SKM-1 (cell line): ENCODE measurements around the gene PFKM.

Experiments used
- DNase-seq: peaks from one replicate; lab custom pipeline; 2025; ENCODE audit not compliant: unreplicated experiment; lab: John Stamatoyannopoulos, UW

The PFKM gene

DNA sequence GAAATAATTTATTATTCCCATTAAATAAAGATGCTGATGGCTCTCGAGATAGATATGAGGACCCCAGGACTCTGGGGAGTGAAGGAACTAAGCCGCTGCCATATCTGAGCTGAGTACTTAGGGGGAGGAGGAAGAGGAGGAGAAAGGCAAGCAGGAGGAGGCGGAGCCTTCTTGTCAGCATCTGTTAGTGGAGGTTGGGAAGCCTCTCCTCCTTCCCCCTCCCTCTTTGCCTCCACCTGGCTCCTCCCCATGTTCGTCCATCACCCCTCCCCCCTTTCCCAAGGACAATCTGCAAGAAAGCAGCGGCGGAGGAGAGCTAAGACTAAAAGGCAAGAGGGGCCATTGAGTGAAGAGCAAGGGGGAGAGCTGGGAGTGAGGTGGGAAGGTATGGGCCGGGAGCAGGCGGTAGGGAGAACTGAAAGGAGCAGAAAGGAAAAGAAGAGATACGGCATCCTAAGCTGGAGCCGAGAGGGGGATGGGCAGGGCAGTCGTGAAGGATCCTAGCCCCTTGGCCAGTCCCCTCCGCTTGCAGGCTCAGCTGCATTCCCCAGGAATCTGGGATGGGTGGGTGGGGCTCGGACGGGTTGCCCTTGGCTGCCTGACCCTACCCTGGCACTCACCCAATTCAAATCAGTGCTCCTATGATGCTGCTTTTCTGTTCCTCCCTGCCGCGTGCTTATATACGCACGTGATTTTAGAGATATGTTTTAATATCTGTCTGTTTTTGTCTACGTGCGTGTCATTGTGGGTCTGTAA is at the start of gene PFKM:
Gene PFKM, plus strand, starts transcription at position 287 of the 756 bp plus-strand sequence. CDS start 3,411 bp downstream, outside the sequence.
- peak; percentile 64 for DNase-seq

DNA sequence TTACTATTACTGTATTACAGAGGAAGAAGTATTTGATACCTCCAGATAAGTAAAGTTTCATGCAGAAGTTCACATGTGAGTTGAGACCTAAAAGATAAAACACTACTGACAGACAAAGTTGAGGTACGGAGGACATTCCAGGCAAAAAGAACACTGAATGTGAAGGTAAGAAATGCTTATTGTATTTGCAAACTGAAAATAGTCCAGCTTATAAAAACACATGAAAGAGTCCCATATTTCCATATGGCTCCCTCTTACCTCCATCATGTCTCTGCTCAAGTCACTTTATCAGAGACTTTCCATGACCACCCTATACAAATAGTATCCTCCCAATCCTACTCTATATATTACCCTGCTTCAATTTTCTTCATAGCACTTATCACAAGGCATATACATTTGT is 49.1 kb upstream of the PFKM start:
- DNase-seq, result no peak

DNA sequence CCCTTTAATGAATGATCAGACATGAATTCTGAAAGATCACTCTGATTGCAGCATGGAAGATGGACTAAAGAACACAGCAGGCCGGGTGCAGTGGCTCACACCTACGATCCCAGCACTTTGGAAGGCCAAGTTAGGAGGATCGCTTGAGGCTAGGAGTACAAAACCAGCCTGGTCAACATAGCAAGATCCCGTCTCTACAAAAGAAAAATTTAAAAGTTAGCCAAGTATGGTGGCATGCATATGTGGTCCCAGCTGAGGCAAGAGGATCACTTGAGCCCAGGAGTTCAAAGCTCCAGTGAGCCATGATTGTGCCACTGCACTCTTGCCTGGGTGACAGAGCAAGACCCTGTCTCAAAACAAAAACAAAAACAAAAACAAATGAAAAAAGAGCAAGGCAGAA is 48.4 kb upstream of the PFKM start:
- DNase-seq, result no peak

DNA sequence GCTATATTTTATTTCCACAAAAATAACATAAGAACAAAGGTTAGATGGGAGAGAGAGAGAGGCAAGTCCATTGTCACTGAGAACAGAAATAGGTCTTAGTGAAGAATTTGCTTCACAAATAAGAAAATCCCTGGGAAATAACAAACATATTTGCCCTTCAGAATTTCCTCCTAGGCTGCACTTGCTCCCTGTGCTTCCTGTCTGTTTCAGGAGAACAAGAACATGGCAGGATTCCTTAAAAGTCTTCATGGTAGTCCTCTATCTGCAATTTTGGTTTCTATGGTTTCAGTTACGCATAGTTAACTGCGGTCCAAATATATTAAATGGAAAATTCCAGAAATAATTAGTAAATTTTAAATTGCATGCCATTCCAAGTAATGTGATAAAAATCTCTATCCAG is 47.4 kb upstream of the PFKM start:
- no peak for DNase-seq

DNA sequence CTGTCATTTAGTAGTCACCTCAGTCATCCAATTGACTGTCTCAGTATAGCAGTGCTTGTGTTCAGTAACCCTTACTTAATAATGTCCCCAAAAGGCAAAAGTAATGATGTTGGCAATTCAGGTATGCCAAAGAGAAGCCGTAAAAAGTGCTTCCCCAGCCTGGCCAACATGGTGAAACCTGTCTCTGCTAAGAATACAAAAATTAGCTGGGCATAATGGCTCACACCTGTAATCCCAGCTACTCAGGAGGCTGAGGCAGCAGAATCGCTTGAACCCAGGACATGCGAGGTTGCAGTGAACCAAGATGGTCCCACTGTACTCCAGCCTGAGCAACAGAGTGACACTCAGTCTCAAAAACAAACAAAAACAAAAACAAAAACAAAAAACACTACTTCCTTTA is 46.9 kb upstream of the PFKM start:
- DNase-seq, result no peak

DNA sequence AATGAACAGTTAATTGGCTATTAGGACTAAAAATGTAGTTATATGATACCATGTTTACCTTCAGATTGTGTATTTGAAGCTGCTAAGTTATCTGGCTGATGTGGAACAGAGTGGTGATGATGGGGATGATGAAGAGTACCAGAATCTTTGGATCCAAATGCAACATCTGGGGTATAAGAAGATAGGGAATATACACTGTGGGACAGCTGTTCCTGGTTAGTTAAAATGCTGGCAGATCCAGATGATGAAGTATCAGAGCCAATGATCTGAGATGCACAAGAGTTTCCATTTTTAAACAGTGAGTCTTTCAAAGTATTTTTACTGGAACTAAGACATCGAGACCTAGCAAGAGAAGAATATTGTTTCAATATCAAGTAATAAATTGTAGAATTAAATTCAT is 44.9 kb upstream of the PFKM start:
- DNase-seq, result no peak

DNA sequence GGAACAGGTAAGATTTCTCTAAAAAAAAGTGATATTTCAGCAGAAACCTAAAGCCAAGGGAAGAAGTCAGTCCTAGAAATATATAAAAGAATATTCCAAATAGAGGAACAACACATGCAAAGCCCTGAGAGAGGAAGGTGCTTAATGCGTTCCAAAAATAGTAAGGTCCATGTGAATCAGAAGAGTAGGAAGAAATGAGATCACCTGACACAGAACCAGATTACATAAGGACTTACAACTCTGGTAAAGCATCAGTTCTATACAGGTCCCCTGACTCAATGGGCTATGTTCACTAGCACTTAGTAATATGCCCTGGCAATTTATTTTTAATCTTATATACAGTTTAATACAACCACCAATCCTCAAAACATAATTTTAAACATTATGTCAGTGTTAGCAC is 43.3 kb upstream of the PFKM start:
- no peak for DNase-seq

DNA sequence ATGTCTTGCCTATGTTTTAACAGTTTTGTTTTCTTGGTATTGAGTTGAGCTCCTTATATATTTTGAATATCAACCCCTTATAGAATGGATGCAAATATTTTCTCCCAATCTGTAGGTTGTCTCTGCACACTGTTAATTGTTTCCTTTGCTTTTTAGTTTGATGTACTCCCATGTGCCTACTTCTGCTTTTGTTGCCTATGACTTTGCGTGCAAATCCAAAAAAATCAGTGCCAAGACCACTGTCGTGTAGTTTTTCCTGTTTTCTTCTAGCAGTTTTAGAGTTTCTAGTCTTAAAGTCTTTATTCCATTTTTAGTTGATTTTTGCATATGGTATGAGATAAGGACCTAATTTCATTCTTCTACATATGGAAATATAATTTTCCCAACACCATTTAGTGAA is 42.1 kb upstream of the PFKM start:
- DNase-seq, result no peak

DNA sequence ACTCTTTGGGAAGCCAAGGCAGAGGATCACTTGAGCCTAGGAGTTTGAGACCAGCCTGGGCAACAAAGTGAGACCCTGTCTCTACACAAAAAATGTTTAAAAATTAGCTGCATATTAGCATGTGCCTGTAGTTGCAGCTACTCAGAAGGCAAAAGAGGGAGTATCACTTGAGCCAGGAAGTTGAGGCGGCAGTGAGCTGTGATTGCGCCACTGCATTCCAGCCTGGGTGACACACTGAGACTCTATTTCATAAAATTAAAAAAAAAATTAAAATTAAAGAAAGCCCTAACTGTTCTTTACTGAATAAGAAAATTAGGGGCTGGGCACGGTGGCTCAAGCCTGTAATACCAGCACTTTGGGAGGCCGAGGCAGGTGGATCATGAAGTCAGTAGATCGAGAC is 40.3 kb upstream of the PFKM start:
- DNase-seq, result no peak

DNA sequence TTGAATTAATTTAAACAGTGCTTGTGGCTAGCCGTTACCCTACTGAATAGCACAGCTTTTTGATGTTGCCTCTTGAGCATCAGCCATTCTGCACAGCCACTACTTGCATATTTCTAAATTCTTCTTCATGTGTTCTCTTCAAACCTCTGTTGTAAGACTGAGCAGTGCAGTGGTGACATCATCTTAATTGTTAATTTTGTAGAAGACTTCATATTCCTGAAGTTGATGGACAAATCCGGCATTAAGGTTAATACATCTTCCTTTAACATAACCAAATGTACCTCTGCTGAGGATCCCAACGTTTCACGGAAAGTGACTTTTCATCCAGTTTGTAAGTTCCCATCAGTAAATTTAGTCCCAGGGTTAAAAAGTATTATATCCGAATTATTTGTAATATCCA is 38.9 kb upstream of the PFKM start:
- no peak for DNase-seq

DNA sequence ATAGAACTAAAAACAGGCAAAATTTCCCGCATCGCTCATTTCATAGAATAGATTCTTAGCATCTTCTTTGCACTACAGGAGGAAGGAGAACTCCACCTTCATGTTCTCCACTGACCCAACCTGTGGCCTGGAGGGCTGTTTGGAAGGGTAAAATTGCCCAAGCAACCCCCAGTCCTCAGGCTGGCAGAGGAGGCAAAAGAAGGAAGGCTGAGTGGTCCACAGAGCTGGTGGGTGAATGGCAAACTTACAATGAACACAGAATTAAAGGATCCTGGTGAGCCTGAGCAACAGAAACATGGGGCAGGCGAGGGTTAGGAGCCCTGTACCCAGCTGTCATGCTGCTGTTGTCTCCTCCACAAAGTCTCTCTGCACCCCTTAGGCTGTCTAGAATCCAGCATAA is 38.3 kb upstream of the PFKM start:
- no peak for DNase-seq

DNA sequence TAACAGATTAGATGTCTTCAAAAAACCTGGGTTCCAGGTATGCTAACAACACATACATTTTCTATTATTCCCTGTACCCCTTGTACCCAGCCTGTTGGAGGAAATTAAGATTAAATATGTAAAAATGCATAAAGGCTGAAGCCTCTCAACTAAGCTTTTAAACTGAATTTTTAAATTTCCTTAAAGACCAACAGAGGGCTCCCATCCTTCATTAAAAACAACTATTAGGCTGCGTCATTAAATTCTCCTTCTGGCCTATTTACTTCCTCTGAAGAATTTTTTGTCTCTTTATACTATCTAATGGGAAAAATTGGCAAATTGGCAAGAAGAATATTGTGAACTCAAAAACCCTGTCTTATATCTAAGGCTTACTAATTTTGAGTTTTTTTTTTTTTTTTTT is 35.1 kb upstream of the PFKM start:
- DNase-seq, result no peak

DNA sequence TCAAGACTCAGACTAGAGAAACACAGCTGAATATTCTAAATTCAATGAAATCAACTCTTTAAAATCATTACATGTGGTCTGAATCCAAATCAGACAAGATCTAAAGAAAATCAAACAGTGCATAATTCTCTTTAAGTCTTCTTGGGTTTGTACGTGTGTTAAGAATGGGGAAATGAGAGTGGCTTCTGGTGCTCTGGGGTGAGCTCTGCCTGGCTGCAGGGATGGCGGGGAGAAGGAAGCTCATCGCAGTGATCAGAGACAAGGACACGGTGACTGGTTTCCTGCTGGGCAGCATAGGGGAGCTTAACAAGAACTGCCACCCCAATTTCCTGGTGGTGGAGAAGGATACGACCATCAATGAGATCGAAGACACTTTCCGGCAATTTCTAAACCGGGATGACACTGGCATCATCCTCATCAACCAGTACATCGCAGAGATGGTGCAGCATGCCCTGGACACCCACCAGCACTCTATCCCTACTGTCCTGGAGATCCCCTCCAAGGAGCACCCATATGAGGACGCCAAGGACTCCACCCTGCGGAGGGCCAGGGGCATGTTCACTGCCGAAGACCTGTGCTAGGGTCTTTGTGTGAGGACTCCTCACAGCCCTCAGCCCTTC is 34.2 kb upstream of the PFKM start:
- DNase-seq, result no peak

DNA sequence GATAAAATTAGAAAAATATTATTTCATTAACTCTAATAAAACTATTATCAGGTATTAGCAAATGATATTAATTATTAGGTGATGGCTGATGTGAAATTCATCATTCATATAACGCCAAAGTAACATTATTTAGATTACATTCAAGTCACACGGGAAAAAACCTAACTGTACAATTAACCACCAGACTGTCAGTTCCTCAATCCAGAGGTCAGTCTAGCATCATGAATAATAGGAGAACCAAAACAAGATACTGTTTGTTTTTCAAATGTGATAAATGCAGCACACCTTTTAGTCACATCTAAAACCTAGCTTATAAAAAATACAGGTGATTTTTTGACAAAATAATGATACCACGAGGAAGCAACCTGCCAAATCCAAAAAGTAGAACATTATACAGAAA is 32.8 kb upstream of the PFKM start:
- DNase-seq, result no peak

DNA sequence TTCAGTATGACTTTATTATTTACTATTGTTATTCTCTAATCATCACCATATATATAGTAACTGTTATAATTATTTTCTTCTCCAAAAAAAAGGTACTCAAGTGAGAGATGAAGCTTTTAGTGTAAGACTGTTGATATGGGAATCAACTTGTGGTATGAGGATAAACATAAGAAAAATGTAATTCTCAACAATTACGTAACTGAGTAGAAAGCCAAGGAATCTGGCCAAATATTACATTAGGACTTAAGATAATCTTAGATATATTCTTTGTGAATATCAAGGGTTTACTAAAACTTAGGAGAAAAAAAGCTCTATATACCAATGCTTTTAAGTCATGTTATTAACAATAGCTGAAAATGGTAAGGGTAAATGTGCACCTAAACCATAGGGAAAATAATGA is 26.6 kb upstream of the PFKM start:
- DNase-seq, result no peak

DNA sequence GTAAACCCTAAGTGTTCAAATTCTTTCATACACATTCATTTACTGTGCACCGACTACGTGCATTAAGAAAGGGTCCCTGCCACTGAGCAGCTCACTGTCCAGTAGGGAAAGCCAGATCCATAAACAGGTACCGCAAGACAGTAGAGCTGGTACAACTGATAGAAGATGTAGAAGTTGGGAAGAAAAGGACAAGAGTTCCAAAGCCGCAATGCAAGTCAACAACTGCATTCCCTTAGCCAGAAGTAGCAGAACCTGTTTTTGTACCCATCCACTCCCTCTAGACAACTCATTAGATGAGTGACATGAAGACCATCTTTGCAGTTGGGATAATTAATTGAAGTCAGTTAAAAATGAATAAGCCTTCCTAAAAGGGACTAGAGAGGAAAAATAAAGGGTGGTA is 14.6 kb upstream of the PFKM start:
- DNase-seq, result no peak

DNA sequence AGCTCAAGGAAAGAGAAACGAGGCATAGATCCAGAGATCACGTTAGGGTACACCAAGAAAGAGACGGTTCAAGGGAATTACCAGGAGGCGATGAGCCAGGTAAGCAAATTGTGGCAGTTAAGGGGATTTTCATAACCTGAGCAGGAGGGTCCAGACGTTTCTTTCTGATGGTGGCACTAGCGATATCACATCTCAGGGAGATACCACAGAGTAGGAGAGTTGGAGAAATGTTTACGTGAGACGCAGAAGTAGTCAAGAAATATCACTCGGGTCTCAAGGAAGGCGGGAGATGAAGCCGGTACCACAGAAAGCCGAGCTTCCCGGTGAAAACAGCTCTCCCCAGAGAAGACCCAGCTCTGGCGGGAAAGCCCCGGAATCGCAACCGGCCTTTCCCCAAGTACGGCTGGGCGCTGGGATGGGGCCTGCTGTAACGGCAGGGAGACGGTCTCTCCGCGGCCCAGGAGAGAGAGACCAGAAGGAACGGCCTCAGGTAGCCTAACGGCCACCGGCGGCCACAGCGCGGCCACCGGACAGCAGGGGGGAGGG is 13.8 kb upstream of the PFKM start:
- no peak for DNase-seq

DNA sequence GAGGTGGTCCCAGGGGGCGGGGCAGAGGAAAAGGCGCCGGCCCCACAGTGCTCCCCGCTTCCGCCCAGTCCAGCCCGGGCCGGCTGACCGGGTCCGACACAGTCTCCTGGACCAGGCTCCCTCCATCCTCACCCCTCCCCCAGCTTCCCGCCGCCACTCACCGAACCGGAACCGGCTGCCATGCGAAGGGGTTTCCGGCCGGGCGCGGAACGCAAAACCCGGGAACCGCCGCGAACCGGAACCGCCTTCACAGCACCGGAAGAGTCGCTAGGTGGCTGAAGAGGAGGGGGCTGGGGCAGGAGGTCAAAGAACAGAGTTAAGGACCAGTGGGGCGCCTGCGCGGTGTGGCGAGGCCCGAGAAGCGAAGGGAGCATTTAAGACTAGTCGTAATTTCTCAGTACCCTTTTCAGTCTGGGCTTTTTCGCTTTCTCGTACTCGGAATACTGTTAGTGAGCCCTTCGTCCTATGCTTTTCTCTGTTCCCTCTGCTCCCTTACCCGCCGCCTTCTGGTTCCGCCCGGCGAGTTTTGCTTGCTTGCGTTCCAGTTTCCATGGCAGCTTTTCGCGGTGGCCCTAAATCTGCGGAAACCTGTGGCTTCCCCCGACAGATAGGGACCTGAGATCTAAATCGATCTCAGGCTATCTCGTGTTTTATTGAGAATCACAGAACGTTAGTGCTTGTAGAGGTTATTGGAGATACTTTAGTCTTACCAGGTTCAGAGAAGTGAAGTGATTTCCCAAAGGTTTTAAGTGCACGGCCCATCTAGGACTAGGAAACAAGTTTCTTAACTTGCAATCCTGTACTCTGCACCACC is 13.1 kb upstream of the PFKM start, which contains the start of gene SENP1:
Gene SENP1, minus strand, starts transcription at position 213 of the 814 bp plus-strand sequence. CDS start 4,607 bp downstream, outside the sequence.
- peak; percentile 46 for DNase-seq

DNA sequence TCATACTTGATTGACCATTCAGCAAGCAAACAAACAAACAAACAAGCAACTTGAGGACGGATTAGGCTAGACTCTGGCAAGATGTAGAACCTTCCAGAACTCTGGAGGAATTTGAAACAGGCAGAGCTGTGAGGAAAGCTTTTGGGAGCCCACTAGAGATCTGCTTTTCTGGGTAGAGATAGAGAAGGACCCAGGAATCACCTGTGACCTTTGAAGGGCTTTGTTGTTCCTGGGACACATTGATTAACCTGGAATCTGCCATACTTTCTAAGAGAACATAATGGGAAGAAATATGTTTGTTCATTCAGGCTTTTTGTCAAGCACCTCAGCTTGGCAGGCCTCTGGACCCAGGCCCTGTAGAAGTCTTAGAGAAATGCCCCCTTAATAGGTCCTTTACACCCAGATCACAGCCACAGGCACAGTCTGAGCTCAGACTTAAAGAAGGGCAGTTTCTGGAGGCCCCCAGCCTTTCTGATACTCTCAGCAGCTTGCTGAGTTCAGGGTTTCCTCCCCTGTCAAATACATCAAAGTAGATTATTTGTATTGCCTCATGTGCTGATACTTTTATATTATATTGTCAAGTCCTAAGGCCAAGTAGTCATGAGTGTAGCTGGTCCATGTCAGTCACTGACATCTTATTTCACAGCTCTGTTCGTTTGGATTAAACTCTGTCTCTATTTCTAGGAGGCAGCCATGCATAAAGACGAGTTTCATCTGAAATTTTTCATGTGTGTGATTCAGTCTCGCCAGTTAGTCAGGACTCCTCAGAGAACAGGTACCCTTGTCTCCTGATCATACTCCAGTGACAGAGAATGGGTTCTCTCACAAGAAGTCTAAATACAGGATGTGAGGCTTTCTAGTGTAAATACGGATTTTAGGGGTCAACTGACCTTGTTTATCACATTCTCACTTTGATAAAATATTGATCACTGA is 12.2 kb upstream of the PFKM start:
- DNase-seq, result no peak

DNA sequence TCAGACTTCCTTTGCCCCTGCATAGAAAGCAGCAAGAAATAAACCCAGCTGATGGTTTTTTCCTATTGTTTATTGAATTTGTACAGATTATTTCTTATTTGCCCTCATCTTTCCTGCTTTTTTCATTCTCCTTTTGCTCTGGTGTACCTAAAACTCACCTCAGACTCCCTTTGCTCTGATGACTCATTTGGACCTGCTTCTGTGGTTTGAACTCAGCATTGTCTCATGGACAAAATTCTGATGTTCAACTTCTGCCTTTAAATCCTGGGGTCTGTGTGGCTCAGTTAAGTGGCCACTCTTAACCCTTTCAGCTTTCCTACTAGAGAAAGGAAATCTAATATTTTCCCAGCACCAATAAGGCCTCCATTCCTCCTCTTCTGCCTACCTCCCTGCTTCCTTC is 9.7 kb upstream of the PFKM start:
- DNase-seq, result no peak
